ENCODE data around the gene CLEC7A.

DNA sequence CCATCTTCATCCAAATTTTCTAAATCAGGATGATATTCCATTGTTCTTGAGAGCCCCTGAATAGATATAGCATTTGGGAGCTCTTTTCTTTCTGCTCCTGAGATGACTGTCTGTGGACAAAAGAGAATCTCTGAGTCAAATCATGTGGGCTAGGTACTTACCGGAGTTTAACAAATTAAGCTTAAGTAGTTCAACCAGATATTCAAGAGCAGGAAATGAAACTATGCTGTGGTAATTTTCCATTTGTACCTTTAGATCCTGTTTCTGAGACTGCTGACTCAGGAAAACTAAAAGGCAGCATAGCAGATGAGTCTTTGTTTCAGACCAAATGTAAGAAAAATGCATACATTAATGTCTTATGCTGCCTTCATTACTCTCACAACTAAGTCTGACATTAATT, at the start of gene CLEC7A:
- no peak for TF ChIP-seq TAF1 (IDR thresholded peaks at IDR 0.05; ENCODE audit: low read depth)
- TF ChIP-seq, protein P1, sequence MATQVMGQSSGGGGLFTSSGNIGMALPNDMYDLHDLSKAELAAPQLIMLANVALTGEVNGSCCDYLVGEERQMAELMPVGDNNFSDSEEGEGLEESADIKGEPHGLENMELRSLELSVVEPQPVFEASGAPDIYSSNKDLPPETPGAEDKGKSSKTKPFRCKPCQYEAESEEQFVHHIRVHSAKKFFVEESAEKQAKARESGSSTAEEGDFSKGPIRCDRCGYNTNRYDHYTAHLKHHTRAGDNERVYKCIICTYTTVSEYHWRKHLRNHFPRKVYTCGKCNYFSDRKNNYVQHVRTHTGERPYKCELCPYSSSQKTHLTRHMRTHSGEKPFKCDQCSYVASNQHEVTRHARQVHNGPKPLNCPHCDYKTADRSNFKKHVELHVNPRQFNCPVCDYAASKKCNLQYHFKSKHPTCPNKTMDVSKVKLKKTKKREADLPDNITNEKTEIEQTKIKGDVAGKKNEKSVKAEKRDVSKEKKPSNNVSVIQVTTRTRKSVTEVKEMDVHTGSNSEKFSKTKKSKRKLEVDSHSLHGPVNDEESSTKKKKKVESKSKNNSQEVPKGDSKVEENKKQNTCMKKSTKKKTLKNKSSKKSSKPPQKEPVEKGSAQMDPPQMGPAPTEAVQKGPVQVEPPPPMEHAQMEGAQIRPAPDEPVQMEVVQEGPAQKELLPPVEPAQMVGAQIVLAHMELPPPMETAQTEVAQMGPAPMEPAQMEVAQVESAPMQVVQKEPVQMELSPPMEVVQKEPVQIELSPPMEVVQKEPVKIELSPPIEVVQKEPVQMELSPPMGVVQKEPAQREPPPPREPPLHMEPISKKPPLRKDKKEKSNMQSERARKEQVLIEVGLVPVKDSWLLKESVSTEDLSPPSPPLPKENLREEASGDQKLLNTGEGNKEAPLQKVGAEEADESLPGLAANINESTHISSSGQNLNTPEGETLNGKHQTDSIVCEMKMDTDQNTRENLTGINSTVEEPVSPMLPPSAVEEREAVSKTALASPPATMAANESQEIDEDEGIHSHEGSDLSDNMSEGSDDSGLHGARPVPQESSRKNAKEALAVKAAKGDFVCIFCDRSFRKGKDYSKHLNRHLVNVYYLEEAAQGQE (IDR thresholded peaks at IDR 0.05; ENCODE audit: borderline replicate concordance), result no peak
- no peak for TF ChIP-seq POLR2AphosphoS5 (IDR thresholded peaks at IDR 0.05)
- TF ChIP-seq CTCF (IDR thresholded peaks at IDR 0.05; ENCODE audit: poor library complexity, severe bottlenecking), result no peak
- no peak for TF ChIP-seq EZH2 (IDR thresholded peaks at IDR 0.05; ENCODE audit: borderline replicate concordance, insufficient read depth, low read length, poor library complexity, severe bottlenecking)
- no peak for TF ChIP-seq RAD21 (conservative IDR thresholded peaks at IDR 0.05)
- TF ChIP-seq MXI1 (conservative IDR thresholded peaks at IDR 0.05; ENCODE audit: poor library complexity, severe bottlenecking), result no peak
- no peak for TF ChIP-seq SMC3 (conservative IDR thresholded peaks at IDR 0.05; ENCODE audit: poor library complexity)
- no peak for TF ChIP-seq EP300 (conservative IDR thresholded peaks at IDR 0.05; ENCODE audit: poor library complexity, severe bottlenecking)

All from neural cell (in vitro differentiated cells).